Stimulated activated CD4-positive, alpha-beta T cell treated with anti-CD3 and anti-CD28 coated beads, Interleukin-4, amount 100 ng/mL, for 4 hours (primary cell): ENCODE measurements around the gene ZNF75A.

Experiments used
- DNase-seq, 2 experiments: peaks; one replicate each; pipeline ENCODE4 v3.0.0-alpha.2; 2020

ZNF75A gene

DNA sequence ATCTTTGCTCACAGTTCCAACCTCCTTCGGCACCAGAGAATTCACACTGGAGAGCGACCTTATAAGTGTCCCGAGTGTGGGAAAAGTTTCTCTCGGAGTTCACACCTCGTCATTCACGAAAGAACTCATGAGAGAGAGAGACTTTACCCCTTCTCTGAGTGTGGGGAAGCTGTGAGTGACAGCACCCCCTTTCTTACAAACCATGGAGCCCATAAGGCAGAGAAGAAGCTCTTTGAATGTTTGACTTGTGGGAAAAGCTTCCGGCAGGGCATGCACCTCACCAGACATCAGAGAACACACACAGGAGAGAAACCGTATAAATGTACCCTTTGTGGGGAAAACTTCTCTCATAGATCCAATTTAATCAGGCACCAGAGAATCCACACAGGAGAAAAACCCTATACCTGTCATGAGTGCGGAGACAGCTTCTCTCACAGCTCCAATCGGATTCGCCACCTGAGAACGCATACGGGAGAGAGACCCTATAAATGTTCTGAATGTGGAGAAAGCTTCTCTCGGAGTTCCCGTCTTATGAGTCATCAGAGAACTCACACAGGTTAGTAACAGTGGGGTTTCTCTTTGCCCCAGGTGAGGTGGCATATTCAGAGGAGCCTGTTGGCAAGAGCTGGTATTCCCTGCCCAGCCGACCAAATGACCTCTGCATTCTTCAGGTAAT, 15.2 kb upstream of the ZNF75A start:
- DNase-seq: no peak

GRCh38 chr16:3292604-3293003, 12.7 kb upstream of the ZNF75A start:
- DNase-seq: no peak

DNA sequence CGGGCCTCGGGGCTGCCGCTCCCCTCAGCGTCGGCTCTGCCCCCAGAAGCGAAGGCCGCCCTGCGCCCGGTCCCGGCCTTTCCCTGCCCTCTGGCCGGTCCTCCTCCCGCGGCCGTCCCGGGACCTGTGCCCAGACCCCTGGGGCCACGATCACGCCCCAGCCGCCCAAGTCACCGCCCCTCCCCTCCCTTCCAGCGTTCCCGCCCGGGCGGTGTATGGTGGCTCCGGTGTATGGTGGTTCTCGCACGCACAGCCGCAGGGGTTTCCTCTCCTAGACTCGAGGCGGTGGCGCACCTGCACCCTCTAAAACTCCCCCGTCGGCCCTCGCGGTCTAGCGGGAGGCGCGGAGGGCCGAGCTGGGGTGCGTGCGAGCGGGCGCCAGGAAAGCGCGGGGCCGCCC, 10.1 kb upstream of the ZNF75A start:
- DNase-seq: no peak

GRCh38 chr16:3295783-3296182, 9.5 kb upstream of the ZNF75A start:
- DNase-seq: no peak

- DNase-seq: no peak
Observed at GRCh38 chr16:3304370-3304769, 927 bp upstream of the ZNF75A start.

DNA sequence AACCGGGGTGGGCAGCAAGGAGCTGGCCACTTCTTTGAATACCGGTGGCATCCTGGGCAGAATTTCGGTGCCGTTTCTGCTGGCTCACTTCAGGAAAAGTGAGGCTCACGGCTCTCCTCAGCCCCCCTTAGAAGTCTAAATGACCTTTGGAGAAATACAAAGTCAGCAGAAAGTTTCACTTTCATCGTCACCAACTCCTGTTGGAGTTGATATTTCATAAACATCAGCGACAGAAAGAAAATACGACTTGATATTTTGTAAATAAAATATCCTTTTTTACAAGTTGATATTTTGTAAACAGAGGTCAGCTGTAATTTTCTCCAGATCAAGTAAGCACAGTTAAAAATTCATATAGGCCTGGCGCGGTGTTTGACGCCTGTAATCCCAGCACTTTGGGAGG, 781 bp downstream of the ZNF75A start:
- no peak for DNase-seq

GRCh38 chr16:3311496-3311895, 6.2 kb downstream of the ZNF75A start:
- no peak for DNase-seq

GRCh38 chr16:3317315-3317999, 12.2 kb downstream of the ZNF75A start:
- DNase-seq: no peak

GRCh38 chr16:3321816-3322215, 16.5 kb downstream of the ZNF75A start:
- no peak for DNase-seq

GRCh38 chr16:3327514-3327913, 22.2 kb downstream of the ZNF75A start:
- DNase-seq: no peak

GRCh38 chr16:3328104-3328503, 22.8 kb downstream of the ZNF75A start:
- DNase-seq: no peak

GRCh38 chr16:3328643-3329042, 23.3 kb downstream of the ZNF75A start:
- DNase-seq: no peak

DNA sequence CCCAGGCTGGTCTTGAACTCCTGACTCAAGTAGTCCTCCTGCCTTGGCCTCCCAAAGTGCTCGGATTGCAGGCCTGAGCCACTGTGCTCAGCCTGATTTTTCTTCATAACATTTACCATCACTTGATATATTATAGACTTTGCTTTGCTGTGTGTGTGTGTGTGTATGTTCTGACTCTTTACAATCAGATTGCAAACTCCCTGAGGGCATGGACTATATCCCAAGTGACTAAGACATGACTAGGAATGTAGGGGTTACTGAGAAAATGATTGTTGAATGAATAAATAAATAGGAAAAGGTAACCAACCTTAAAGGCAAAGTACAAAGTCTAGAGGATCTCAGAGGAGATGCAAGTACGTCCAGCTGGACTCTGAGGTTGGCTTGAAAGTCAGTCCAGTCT, 40.7 kb downstream of the ZNF75A start:
- DNase-seq: no peak

GRCh38 chr16:3347586-3347985, 42.3 kb downstream of the ZNF75A start:
- DNase-seq: no peak

- no peak for DNase-seq
Observed at GRCh38 chr16:3348547-3349167, 43.4 kb downstream of the ZNF75A start.

- DNase-seq: no peak
Observed at GRCh38 chr16:3349175-3349574, 43.9 kb downstream of the ZNF75A start.

DNA sequence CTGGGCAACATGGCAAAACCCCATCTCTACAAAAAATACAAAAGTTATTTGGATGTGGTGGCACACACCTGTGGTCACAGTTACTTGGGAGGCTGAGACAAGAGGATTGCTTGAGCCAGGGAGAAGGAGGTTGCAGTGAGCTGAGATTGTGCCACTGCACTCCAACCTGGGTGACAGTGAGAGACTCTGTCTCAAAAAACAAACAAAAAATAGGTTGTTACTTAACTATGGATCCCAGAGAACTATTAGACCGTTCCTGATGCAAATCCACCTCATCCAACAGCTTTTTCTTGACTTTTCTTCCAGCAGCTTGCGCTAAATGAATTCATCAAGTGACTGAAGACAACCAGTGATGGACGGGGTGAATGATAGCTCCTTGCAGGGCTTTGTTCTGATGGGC, 50.3 kb downstream of the ZNF75A start, which contains the start of gene OR2C1:
TSS of gene OR2C1 (plus strand) at position 301 of the 400 bp plus-strand sequence. CDS start at position 353, 52 bp downstream.
- DNase-seq: no peak

DNA sequence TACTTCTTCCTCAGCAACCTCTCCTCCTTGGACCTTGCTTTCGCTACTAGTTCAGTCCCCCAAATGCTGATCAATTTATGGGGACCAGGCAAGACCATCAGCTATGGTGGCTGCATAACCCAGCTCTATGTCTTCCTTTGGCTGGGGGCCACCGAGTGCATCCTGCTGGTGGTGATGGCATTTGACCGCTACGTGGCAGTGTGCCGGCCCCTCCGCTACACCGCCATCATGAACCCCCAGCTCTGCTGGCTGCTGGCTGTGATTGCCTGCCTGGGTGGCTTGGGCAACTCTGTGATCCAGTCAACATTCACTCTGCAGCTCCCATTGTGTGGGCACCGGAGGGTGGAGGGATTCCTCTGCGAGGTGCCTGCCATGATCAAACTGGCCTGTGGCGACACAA, 50.8 kb downstream of the ZNF75A start:
- no peak for DNase-seq

DNA sequence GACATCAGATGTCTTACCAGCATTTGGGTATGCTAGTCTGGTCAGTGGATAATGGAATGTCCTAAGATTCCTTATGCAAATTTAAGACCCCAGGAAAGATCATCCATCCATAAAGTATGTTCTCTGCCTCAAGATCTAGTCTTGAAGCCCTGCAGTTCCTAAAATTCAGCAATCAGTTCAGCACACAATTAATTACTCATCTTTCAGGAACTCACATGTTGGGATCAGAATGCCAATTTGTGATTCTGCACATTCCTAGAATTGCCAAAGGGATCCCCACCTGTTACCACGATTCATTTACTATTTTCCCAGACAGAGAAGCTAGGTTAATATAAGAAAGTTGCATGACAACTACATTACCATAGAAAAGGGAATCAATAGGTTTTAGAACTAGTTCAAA, 53.6 kb downstream of the ZNF75A start:
- DNase-seq: no peak

DNA sequence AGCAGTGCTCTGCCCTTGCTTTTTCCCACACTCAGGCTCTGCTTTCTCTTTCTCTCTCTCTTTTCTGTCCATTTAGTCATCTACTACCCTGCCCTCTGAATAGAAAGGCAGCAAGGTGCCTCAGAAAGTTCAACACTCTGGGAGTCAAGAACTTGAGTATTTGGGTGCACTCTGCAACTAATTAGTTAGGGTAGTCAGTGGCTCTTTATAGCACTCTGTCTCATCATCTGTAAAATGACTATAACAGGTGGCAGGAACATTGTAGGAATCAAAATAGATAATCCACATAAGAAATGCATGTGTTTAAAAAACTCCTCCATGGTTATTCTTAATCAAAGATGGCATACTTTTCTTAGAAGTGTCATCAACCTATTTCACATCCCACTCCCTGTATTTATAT, 57.6 kb downstream of the ZNF75A start:
- no peak for DNase-seq

GRCh38 chr16:3363793-3364192, 58.5 kb downstream of the ZNF75A start:
- no peak for DNase-seq

- peak; percentile 74 to 91 for DNase-seq
Observed at GRCh38 chr16:3364774-3365427, 59.6 kb downstream of the ZNF75A start.
